Measurements from ENCODE around the gene RHBDD1.

RHBDD1 gene

GRCh38 chr2:226849349-226849748 is 13.5 kb downstream of the RHBDD1 start:
- Histone ChIP-seq H3K27me3 (ENCODE audit: insufficient read depth, low read length) (no peaks in the 10 kb centered on the region), H3K27ac (ENCODE audit: low read depth, low read length, poor library complexity, severe bottlenecking) (no peak overlapping the region), H3K79me2 (ENCODE audit: insufficient read depth, low read length) (no peaks in the 10 kb centered on the region; the same call in 1 of the 2 replicates), H4K20me1 (ENCODE audit: insufficient read depth, low read length) (no peaks in the 10 kb centered on the region), H3K9me2 (ENCODE audit: low read depth, low read length) (no peaks in the 10 kb centered on the region), H3K9ac (ENCODE audit: low read length) (no peak overlapping the region), H3F3A (ENCODE audit: insufficient read depth, low read length) (no peaks in the 10 kb centered on the region), H3K4me1 (ENCODE audit: insufficient read depth, low read length, severe bottlenecking) (peaks cover 34% of the 10 kb centered on the region), H3K4me2 (ENCODE audit: low read length) (no peak overlapping the region), H3K36me3 (ENCODE audit: insufficient read depth, low read length) (no peaks in the 10 kb centered on the region), H3K4me3 (ENCODE audit: low read depth, low read length, poor library complexity, severe bottlenecking) (no peak overlapping the region), H2AFZ (ENCODE audit: low read length) (no peak overlapping the region), H3K9me3 (ENCODE audit: low read length) (no peaks in the 10 kb centered on the region)
- TF ChIP-seq CTCF (IDR thresholded peaks at IDR 0.05; ENCODE audit: low read length), result no peak
- no peak for TF ChIP-seq EZH2 (IDR thresholded peaks at IDR 0.05; ENCODE audit: borderline replicate concordance, low read length)

GRCh38 chr2:226850024-226850423 is 14.2 kb downstream of the RHBDD1 start:
- H3K4me2 ChIP-seq (ENCODE audit: low read length), result no peak overlapping the region
- H3K27ac ChIP-seq (ENCODE audit: low read depth, low read length, poor library complexity, severe bottlenecking), result no peak overlapping the region
- no peaks in the 10 kb centered on the region for H3K9me3 ChIP-seq (ENCODE audit: low read length)
- TF ChIP-seq EZH2 (IDR thresholded peaks at IDR 0.05; ENCODE audit: borderline replicate concordance, low read length), result no peak
- no peak for TF ChIP-seq CTCF (IDR thresholded peaks at IDR 0.05; ENCODE audit: low read length)
- H3K4me3 ChIP-seq (ENCODE audit: low read depth, low read length, poor library complexity, severe bottlenecking), result no peak overlapping the region
- no peaks in the 10 kb centered on the region; the same call in 1 of the 2 replicates for H3K79me2 ChIP-seq (ENCODE audit: insufficient read depth, low read length)
- H3K9me2 ChIP-seq (ENCODE audit: low read depth, low read length), result no peaks in the 10 kb centered on the region
- peaks cover 27% of the 10 kb centered on the region for H3K4me1 ChIP-seq (ENCODE audit: insufficient read depth, low read length, severe bottlenecking)
- no peaks in the 10 kb centered on the region for H4K20me1 ChIP-seq (ENCODE audit: insufficient read depth, low read length)
- no peaks in the 10 kb centered on the region for H3K36me3 ChIP-seq (ENCODE audit: insufficient read depth, low read length)
- H3F3A ChIP-seq (ENCODE audit: insufficient read depth, low read length), result no peaks in the 10 kb centered on the region
- no peak overlapping the region for H3K9ac ChIP-seq (ENCODE audit: low read length)
- H3K27me3 ChIP-seq (ENCODE audit: insufficient read depth, low read length), result no peaks in the 10 kb centered on the region
- H2AFZ ChIP-seq (ENCODE audit: low read length), result no peak overlapping the region

GRCh38 chr2:226855787-226856186 is 19.9 kb downstream of the RHBDD1 start:
- H3K4me2 ChIP-seq (ENCODE audit: low read length), result no peak overlapping the region
- H3K79me2 ChIP-seq (ENCODE audit: insufficient read depth, low read length), result no peaks in the 10 kb centered on the region
- no peaks in the 10 kb centered on the region for H4K20me1 ChIP-seq (ENCODE audit: insufficient read depth, low read length)
- H3K36me3 ChIP-seq (ENCODE audit: insufficient read depth, low read length), result no peaks in the 10 kb centered on the region
- no peaks in the 10 kb centered on the region for H3K4me1 ChIP-seq (ENCODE audit: insufficient read depth, low read length, severe bottlenecking)
- H3K9ac ChIP-seq (ENCODE audit: low read length), result no peak overlapping the region
- no peak overlapping the region for H3K27ac ChIP-seq (ENCODE audit: low read depth, low read length, poor library complexity, severe bottlenecking)
- H2AFZ ChIP-seq (ENCODE audit: low read length), result no peak overlapping the region
- no peak overlapping the region for H3K4me3 ChIP-seq (ENCODE audit: low read depth, low read length, poor library complexity, severe bottlenecking)
- H3K9me2 ChIP-seq (ENCODE audit: low read depth, low read length), result no peaks in the 10 kb centered on the region
- no peak for TF ChIP-seq CTCF (IDR thresholded peaks at IDR 0.05; ENCODE audit: low read length)
- TF ChIP-seq EZH2 (IDR thresholded peaks at IDR 0.05; ENCODE audit: borderline replicate concordance, low read length), result no peak
- H3F3A ChIP-seq (ENCODE audit: insufficient read depth, low read length), result no peaks in the 10 kb centered on the region
- H3K9me3 ChIP-seq (ENCODE audit: low read length), result no peaks in the 10 kb centered on the region
- H3K27me3 ChIP-seq (ENCODE audit: insufficient read depth, low read length), result no peaks in the 10 kb centered on the region
